Suppressor macrophage treated with lipopolysaccharide for 1 hour (primary cell): Measurements from ENCODE around the gene RASA2.

Source experiments
- DNase-seq, 3 donors: peaks; one replicate each; pipeline ENCODE4 v3.0.0-alpha.2; 2020 to 2022

RASA2 gene

DNA sequence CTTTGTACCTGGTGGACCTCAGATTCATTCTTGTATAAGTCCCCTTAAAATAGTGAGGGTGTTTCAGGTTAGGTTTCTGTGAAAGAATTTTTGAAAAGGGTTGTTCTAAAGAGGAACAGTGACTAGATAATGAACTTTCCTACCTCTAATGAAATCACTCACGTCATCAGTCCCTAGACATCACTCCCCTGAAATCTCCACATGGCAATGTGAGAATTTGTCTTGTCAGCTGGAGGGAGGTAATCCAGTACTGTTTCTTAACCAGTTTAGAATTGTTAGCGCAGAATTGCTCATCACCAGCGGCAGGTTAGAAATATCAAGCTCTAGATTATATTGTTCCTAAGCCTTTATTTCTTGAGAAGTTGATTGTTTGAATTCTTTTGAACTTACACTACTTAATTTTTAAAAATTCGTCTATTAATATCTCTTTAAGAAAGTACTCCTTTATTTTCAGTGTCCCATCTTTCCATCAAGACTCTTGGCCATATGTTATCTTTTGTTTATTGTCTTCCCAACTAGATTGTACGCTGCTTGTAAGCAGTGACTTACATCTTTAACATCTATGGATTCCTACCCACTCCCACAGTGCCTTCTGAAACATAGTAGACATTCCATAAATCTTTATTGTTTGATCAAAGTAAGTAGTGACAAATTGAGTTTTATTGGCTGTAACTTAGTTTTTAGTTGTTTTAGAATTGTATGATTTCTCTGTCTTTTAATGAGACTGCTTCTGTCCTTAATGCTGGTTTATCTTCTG, 52.8 kb downstream of the RASA2 start:
- DNase-seq = peak; percentile 15 to 48 (median 43)

DNA sequence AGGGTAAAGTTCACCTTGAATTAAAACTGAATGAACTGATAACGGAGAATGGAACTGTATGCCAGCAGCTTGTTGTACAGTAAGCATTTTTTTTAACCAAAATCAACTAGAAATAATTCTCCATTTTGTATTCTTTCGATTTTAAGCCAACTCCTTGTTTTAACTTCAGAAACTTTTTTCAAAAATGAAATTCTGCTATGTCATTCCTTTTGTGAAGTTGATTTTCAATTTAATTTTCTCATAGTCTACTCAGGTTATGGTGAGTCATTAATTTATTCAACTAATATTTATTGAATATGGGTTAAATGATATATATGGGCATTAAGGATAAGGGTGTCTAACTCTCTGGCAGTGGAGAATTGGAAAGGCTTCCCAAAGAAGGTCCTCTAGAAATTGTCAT, 53.7 kb downstream of the RASA2 start:
- no peak for DNase-seq

DNA sequence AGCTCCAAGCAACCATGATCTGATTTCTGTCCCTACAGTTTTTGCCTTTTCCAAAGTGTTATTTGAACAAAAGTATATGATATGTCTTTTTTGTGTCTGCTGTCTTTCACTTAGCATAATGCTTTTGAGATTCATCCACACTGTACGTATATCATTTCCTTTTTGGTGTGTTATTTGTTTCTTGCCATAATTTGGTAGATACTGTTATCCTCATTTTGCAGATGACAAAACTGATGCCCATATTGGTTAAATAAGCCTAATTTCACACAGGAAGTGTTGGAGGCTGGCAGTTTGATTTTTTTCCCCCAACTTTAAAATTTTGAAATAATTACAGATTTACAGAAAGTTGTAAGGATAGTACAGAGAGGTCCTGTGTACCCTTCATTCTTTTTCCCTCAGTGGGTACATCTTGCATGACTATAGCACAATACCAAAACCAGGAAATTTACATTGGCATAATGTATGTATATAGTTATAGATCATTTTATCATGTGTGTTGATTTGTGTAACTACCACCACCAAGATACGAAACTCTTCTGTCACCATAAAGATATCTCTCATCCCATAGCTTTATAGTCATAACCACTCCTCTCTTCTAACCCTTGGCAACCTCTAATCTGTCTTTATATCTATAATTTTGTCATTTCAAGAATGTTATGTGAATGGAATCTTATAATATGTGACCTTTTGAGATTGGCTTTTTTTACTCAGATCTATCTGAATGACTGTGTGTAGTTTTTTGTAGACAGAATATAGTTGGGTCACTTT, 55.6 kb downstream of the RASA2 start:
- no peak for DNase-seq

DNA sequence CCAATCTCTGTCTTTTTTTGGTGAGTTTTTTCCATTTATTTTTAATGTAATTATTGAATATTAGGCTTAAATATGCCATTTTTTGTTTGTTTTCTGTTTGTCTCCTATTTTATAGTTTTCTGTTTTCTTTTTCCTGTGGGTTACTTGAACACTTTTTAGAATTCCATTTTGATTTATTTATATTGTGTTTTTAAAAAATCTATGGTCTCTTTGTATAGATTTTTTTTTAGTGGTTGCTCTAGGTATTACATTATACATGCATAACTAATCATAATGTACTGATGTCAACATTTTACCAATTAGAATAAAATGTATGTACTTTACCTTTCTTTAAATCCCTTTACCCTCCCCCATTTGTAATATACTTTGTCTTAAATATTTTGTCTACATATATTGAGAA, 56.2 kb downstream of the RASA2 start:
- DNase-seq = no peak

DNA sequence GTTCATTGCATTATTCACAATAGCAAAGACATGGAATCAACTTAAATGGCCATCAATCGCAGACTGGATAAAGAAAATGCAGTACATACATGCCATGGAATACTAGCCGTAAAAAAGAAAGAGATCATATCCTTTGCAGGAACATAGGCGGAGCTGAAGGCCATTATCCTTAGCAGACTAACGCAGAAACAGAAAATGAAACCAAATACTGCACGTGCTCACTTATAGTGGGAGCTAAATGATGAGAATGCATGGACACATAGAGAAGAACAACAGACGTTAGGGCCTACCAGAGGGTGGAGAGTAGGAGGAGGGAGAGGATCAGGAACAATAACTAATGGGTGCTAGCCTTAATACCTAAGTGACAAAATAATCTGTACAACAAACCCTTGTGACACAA, 57.9 kb downstream of the RASA2 start:
- peak in 2 of 3 donors; percentile 21 to 25 for DNase-seq

DNA sequence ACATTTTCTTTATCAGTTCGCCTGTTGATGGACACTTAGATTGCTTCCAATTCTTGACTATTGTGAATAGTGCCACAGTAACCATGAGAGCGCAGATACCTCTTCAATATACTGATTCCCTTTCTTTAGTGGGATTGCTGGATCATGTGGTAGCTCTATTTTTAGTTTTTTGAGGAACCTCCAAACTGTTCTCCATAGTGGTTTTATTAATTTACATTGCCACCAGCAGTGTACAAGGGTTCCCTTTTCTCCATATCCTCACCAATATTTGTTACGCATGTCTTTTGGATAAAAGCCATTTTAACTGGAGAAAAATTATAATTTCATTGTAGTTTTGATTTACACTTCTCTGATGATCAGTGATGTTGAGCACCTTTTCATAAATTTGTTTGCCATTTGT, 59.3 kb downstream of the RASA2 start:
- DNase-seq = peak in 1 of 3 donors; percentile 22

DNA sequence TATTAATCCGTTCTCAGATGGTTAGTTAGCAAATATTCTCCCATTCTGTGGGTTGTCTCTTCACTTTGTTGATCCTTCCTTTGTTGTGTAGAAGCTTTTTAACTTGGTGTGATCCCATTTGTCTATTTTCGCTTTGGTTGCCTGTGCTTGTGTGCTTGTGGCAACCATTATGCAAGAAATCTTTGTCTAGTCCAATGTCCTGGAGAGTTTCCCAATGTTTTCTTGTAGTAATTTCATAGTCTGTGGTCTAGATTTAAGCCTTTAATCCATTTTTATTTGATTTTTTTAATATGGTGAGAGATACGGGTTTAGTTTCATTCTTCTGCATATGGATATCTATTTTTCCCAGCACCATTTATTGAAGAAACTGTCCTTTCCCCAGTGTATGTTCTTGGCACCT, 59.8 kb downstream of the RASA2 start:
- DNase-seq = no peak

DNA sequence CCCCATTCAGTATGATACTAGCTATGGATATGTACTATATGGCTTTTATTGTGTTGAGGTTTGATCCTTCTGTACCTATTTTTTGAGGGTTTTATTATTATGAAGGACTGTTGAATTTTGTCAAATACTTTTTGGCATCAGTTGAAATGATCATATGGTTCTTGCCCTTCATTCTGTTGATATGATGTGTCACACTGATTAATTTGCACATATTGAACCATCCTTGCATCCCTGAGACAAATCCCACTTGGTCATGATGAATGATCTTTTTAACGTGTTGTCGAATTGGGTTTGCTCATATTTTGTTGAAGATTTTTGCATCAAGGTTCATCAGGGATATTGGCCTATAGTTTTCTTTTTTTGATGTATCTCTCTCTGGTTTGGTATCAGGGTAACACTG, 61.0 kb downstream of the RASA2 start:
- DNase-seq = no peak

DNA sequence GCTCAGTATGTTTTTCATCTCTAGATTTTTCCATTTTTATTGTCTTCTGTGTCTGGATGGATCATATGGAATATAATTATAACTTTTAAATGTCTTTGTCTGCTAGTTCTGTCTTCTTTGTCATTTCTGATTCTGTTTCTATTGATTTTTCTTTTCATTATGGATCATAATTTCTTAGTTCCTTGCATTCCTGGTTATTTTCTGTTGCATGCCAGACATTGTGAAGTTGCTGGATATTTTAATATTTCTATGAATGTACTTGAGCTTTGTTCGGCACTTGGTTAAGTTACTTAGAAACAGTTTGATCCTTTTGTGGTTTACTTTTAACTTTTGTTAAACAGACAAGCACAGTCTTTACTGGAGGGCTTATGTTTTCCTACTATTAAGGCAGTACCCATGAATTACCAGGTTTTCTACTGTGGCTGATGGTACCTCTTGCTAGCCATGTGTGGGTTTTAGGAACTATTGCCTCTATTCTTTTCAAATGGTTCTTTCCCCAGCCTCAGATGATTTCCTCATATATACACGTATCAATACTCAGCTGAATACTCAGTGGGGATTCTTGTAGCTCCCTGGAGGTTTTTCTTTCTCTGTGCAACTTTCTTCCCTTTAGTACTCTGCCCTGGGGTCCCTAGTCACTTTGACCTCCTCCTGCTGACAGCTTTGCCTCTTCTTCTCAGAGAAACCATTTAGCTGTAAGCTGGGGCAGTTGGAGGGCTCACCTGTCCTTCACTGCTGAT, 64.3 kb downstream of the RASA2 start:
- DNase-seq = no peak

DNA sequence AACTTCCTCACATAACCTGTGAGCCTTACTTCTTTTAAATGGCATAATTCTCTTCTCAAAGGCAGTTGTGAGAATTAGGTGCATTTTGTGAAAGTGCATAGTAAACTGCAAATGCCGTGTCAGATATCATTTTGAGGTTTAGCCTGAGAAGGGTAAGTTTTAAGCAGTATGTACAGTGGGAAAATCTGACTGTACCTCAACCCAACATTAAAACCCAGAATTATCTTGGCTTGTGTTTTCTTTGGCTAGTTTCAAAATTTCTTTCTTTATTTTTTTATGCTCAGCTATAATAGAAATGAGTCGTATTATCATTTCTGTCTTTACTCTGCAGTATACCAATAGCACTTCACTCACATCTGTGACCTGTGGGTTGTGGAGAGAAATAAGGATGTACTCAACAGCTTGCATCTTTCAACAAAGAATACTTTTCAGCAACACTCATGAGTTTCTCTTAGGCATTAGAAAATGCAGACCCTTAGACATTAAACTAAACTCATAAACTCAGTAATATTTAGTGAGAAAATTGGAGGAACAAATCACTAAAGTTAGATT, 65.7 kb downstream of the RASA2 start:
- no peak for DNase-seq

DNA sequence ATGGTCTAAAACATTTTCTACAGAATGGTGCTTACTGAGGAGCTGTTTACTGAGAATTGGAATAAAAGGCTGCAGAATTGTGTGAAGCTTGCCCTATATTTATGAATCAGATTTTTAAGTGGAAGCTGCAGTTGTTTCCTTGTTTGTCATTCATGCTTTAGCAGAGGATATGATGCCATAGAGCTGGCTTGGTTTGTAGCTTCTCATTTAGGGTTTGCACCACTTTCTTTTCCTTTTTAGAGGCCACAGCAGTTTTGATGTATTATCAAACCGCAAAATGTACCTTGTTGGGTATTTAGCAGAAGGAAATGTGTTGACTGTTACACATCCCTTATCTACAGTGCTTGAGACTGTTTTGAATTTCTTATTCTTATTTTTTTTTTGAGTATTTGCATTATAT, 66.2 kb downstream of the RASA2 start:
- DNase-seq = peak; percentile 24 to 59 (median 48)

DNA sequence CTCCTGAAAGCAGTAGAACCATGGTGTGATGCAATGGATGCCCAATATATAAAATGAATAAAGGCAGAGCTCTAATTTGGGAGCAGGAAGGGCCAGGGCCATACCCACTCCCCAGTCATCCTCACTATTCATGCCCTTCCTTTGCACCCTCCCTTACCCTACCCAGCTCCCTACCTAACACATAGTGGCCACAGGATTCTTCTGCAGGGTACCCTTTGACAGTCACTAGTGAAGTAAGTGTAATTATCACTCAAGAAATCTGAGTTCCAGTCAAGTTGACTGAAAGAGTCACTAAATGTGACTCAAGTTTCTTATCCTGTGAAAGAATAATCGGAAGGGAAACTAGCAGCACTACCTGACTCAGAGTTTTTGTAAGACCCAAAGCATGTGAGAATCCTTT, 69.2 kb downstream of the RASA2 start:
- peak in 1 of 3 donors; percentile 33 for DNase-seq

DNA sequence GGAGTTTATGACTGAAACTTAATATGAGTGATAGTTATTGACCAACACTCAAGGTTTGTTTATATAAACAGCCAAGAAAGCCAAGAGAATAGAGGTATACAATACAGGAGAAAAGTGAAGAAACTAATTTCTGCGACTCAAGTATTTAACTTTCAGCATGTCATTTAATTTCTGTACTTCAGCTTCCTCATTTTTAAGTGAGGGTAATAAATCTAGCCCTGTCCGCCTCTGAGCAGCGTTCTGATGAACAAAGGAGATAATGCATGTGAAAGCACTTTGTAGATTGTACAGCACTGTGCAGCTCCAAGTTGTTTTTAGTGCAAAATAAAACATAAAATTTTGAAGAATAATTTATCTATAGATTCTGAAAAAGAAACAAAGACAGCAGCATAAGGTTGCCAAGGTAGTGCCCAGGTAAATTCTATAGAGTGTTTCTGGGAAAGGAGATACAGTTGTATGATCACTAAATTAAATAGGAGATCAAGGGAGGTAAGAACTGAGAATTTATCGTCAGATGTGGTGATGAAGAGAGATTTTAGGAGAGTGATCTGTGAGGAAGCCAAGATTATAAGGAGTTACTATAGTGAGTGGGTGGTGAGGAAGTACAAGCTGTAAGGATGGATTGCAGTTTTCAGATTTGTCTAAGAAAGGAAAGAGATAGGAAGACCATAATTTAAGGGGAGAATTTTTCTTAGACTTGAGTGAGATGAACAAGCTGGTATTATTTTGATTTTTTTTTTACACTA, 71.3 kb downstream of the RASA2 start:
- peak; percentile 18 to 41 (median 35) for DNase-seq

DNA sequence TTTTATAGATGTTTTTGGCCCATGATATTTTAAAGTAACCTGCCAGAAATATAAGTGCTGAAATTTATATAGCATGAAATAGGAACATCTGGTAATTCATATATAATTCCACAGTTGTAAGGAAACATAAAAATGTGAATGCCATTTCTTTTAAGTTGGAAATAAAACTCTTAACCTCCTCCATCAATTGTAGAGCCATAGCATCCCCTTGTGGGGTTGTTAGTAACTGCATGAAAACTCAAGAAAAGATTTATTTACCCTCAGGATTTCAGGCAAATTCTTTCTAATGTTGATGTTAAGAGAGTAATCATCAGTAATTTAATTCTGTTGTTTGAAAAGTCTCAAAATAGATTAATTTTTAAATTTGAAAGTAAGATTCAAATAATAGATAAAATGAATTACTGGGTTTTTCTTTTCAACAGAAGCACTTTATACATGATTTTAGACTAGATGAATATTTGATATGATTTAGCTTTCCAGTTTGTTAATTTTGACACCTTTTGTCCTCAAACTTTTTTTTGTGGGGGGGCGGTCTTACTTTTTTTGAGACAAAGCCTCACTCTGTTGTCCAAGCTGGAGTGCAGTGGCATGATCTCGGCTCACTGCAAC, 74.7 kb downstream of the RASA2 start:
- peak; percentile 71 to 85 (median 72) for DNase-seq

DNA sequence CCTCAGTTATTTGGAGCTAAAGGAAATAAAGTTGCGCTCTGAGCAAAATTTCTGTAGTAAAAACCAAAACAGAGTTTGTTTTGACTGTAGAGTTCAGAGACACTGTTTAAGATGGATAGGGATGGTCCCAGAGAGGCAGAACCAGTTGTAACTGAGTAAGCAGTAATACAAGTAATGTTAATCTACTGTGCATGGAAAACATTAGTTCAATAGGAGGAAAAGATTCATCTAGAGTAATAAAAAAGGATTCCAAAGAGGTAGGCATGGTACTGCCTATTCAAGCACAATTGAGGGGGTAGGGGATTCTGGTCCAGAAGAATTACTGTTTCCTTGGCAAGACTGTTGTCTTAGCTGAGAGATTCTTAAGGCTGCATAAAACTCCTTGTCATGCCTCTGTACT, 77.4 kb downstream of the RASA2 start:
- DNase-seq = no peak

DNA sequence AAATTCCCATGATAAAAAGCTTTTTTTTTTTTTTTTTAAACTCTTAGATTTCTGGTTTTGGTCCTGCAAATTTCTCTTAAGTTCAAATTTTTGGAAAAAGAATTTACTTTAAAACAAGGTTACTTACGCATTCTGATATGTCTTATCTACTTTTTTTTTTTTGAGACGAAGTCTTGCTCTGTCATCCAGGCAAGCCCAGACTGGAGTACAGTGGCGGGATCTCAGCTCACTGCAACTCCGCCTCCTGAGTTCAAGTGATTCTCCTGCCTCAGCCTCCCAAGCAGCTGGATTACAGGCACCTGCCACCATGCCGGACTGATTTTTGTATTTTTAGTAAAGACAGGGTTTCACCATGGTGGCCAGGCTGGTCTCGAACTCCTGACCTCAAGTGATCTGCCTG, 83.2 kb downstream of the RASA2 start:
- no peak for DNase-seq

DNA sequence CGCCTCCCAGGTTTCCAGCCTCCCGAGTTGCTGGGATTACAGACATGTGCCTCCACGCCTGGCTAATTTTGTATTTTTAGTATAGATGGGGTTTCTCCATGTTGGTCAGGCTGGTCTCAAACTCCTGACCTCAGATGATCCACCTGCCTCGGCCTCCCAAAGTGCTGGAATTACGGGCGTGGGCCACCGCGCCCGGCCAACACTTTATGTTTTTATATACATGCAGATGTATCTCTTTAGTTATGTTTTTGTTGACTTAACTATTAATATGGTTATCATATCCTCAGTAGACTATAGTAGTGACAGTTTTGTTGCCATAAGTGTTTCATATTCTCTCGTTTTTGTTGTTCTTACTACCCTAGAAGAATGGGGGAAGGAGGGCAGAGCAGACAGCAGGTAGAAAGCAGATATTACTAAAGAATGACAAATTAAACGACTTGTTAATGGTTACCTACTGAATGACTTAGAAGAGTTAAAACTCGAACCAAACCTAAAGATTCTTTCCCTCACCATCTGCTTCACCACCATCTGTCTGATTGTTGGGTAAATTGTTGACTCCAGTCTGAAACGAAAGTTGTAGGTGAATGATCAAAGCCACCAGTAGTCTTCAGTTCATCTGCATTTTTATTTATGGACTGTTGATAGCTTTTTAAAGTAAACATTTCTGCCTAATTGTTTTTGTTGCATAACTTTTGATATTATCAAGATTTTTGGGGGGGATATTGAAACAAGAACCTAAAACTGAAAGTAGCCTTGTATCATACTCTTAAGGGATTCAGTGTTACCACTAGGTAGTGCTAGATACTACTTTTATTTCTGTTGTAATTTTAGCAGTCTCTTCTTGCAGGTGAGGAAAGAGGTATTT, 89.3 kb downstream of the RASA2 start:
- DNase-seq = peak in 2 of 3 donors; percentile 33 to 38

DNA sequence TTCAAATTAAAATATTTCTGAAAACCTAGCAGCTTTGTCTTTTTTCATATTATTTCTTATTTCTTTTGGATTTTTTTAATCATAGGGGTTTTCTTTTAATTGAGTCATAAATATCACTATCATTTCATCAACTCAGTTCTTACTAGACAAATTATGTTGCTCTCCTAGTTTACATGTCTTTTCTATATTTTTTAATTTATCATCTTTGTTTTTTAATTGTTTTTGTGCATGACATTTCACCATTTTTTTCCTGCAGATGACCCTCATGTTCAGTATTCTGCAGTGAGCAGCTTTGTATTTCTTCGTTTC, 89.9 kb downstream of the RASA2 start:
- DNase-seq = no peak

DNA sequence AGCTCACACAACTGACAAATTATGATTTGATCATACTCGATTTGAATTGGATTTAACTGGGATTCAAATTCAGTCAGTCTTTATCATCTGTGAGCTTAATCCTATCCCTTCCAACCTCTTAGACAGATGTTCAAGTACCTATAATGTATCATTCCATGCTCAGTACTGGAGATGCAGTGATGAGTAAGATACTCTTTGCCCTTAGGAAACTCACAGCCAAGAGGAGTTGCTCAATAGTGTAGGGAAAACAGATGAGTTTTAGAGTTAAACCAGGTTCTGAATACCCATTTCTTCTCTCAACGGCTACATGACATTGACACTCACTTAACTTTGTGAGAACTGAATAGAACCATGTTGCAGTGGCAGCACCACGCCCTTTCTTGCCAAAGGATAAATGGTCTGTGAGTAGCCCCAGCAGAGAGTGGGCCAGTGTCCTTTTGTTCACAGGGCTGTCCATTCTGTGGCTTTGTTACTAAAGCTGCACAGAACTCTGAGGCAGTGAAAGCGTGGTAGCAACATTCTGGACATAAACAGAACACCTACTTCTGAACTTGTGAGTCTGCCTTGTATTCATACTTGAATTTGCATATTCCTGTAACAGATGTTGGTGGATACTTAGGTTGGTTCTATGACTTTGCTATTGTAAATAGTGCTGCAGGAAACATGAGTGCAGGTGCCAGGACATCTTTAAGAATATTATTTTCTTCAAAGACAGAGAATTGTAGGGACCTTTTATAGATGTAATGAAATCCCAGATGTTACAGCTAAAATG, 91.6 kb downstream of the RASA2 start:
- no peak for DNase-seq

DNA sequence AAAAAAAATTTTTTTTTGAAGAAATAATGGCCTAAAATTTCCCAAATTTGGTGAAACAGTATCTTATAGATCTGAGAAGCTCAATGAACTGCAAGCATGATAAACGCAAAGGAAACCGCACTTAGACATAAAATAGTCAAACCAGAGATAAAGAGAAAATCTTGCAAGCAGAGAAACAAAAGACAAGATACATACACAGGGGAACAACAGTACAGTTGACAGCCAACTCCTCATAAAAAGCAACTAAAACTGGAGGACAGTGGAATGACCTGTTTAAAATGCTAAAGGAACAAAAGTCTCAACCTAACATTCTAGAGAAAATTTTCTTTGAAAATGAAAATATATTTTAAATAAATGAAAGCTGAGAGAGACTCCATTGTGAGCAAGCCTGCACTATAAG, 107.5 kb downstream of the RASA2 start:
- no peak for DNase-seq

DNA sequence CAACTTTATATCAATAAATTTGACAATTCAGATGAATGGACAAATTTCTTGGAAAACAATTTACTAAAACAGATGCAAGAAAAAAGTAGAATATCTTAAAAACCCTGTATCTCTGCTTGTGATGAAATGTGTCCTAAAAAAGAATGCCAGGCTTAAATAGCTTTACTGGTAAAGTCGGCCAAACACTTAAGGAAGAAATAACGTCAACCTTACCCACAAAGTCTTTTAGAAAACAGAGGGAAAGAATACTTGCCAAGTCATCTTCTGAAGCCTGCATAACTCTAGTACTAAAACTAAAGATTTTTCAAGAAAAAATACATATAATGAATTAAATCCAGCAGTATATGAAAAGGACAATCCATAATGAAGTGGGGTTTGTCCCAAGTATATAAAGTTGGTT, 111.1 kb downstream of the RASA2 start:
- no peak for DNase-seq
